Thyroid gland (tissue), 4 donors: ENCODE data around the gene MIS18A.

Experiments
- POLR2A ChIP-seq, 2 donors: fragments of 450-650 bp; IDR thresholded peaks; one replicate each; pipeline ENCODE4 v1.6.1; 2017; ENCODE audit warnings: antibody characterized with exemption in 2 of 2, mild to moderate bottlenecking in 2 of 2, moderate library complexity in 1 of 2
- TF ChIP-seq, protein P1 (sequence below), 6 experiments: fragments of 200-600 bp in 3 of 6; fragments of 450-650 bp in 3 of 6; sonication (generic) in 3 of 6; IDR thresholded peaks; one replicate each; pipeline ENCODE4 v1.5.1; 2016 to 2019; ENCODE audit warnings: antibody characterized with exemption in 6 of 6, mild to moderate bottlenecking in 2 of 6, inconsistent platforms in 1 of 6, moderate library complexity in 1 of 6

DNA sequence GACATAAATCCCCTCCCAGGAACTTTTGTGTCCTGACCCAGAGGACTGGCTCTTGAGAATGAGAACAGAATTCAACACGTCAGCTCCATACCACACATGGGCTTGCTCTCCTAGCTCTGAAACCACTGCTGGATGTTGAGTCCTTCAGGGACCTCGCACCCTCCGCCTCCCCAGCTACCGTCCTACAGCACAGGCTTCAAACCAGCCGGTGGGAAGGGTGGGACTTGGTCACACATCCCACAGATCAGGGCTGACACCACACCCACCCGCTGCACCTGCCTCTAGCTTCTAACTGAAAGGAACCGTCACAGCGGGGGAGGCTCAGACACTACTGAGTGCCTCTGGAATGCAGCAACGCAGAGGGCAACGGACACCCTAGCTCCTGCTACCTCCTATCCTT is 43.8 kb upstream of the MIS18A start:
- TF ChIP-seq, protein P1, sequence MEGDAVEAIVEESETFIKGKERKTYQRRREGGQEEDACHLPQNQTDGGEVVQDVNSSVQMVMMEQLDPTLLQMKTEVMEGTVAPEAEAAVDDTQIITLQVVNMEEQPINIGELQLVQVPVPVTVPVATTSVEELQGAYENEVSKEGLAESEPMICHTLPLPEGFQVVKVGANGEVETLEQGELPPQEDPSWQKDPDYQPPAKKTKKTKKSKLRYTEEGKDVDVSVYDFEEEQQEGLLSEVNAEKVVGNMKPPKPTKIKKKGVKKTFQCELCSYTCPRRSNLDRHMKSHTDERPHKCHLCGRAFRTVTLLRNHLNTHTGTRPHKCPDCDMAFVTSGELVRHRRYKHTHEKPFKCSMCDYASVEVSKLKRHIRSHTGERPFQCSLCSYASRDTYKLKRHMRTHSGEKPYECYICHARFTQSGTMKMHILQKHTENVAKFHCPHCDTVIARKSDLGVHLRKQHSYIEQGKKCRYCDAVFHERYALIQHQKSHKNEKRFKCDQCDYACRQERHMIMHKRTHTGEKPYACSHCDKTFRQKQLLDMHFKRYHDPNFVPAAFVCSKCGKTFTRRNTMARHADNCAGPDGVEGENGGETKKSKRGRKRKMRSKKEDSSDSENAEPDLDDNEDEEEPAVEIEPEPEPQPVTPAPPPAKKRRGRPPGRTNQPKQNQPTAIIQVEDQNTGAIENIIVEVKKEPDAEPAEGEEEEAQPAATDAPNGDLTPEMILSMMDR (IDR thresholded peaks at IDR 0.05): no peak
- TF ChIP-seq POLR2A (IDR thresholded peaks at IDR 0.05): no peak
